PC-9 (cell line): Measurements from ENCODE around the gene NRDC.

Experiments
- CTCF ChIP-seq: fragments of 200-600 bp; sonication (generic); conservative IDR thresholded peaks from 2 replicates; pipeline ENCODE4 v1.6.1; 2017; ENCODE audit warnings: mixed run types, antibody characterized with exemption, mild to moderate bottlenecking, moderate library complexity
- EZH2 ChIP-seq: fragments of 200-600 bp; sonication (generic); IDR thresholded peaks from 2 replicates; pipeline ENCODE4 v1.8.0; 2017; ENCODE audit warnings: antibody characterized with exemption, low read depth

DNA sequence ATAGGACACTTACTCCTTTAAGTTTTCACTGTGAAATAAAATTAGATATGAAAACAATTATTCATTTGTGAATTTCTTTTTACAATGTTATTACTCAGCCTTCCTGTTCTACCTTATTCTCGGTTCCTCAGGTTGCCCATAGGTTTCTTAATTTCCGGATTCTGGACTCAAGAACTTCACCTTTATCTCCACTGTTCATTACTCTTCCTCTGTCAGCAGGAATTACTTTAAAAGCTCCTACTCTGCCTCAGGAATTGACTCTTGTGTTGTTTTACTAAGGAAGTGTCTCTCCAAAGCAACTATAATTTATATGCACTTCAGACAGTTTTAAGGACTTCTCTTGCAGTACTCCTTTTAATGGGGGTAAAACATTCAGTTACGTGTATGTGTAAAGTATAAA, 137.9 kb downstream of the NRDC start:
- TF ChIP-seq EZH2 (no peak), CTCF (no peak)
